Retina (tissue), 1 donor: ENCODE measurements around the gene LTBP4.
A peak's percentile ranks its signal among the peaks of the same experiment; 100 is the strongest.

ENCODE experiments used
- DNase-seq: peaks from one replicate; pipeline ENCODE4 v3.0.0-alpha.2; 2016

LTBP4 gene

DNA sequence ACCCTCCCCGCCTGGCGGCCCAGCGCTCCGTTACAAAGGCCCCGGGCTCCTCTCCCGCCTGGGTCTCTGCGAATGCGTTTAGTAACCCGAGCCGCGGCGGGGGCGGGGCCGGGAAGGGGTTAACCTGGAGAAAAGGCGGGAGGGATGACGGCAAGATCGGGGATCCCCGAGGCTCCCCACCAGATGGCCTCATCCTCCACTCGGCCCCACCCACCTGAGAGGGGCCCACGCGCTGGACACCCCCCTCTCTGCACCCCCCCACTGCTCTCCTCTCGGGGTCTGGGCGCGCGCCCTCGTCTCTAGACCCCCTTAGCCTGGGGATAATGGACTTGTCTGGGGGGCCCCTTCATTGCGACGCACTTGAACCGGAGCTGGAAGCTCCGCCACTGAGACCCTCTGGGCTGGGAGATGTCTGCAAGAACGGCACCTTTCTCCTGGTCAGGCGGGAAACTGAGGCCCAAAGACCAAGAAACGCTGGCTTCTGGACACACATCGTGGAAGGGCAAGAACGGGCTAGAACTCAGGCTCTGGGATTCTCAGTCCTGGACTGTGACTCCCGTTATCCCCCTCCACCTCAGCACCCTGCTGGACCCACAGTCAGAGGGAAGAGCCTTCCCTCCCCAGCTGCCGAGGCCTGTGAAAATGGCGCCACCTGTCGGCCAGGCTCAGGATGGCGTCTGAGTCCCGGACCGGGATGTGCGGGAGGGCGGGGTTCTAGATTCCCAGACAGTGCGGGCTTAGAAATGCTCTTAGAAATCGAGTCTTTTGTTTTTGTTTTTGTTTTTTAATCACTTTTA is 2.9 kb upstream of the LTBP4 start:
- DNase-seq, result peak; percentile 96

DNA sequence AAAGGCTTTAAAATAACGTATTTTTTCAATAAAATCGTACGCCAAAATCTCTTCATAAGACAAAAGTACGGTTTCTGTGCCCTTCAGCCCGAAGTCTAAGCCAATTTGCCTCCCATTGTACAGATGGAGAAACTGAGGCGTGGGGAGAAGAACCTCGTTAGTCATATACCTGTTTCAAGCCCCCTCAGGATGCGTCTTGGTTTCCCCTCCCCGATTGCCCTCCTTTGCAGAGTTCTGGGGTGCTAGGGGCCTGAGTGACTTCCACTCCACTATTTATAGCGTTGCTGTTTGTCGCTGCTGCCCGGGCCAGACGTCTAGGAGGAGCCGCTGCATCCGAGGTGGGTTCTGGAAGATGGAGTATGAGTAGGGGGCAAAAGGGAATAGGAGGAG is 2.3 kb upstream of the LTBP4 start:
- no peak for DNase-seq

DNA sequence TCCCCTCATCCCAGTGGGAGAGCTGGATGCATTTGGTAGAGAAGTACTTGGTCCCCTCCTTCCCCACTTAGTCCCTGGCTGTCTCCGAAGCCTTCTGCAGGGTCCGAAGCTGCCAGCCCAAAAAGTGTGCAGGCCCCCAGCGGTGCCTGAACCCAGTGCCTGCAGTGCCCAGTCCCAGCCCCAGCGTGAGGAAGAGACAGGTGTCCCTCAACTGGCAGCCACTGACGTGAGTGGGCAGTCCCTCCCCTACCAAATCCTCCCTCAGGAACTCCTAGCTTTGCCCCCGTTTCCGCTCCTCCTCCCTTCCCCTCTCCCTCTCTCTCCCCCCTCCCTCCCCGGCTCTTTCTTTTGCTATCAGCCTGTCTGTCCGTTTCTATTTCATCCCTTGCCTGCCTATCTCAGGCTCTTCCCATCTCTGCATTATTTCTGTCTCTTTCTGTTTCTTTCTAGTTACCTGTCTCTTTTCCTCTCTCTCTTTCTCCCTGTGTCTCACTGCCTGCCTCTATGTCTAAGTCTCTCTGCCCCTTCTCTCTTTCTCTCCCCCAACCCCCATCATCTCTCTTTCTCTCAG is 1.8 kb upstream of the LTBP4 start:
- no peak for DNase-seq

DNA sequence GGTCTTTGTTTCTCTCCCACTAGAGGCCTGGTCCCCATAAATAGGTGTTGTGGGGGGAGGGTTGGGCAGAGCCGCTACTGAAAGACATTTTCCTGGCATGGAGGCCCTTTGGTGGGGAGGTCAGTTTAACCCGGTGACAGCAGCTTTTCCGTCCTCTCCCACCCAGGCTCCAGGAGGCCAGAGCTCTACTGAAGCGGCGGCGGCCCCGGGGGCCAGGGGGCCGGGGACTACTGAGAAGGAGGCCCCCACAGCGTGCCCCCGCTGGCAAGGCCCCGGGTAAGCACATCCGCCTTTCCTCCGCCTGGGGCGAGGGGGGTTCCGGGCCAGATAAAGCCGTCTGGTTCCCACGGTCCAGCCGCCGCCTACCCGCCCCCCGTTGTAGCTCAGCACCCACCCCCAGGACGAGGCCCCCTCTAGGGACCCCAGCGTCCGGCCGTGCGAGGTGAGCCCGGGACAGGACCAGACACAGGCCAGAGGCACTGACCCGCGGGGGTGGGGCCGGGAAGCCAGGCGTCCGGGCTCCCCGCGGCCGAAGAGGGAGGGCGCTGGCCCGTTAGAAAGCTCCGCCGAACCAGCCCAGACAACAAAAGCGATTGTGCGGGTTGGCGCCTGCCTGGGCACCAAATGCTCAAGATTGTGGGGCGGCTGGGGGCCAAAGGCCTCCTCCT is 1.1 kb upstream of the LTBP4 start:
- peak; percentile 24 for DNase-seq

DNA sequence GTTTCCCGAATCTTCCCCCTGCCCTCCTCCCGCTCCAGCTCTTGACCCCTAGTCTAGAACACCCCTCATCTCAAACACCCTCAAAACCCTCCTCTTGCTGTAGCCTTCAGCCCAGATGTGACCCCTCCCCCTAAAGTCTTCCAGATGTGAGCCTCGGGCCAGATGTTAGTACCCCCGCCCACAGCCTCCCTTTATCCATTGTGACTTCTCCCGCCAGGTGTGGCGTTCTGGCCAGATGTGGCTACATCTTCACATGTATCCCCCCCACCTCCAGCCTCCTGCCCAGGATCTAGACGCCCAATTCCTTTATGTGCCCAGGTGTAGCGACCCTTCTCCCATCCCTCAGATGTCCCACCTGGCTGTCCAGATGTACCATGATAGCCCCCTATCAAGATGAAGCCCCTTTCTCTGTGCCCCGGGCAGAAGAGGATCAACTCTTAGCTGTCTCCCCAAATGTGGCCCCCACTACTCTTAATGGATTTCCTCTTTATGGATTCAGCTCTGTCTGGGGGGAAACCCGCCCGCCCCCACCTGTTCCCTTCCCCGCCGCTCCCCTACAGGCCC is 517 bp upstream of the LTBP4 start:
- no peak for DNase-seq

DNA sequence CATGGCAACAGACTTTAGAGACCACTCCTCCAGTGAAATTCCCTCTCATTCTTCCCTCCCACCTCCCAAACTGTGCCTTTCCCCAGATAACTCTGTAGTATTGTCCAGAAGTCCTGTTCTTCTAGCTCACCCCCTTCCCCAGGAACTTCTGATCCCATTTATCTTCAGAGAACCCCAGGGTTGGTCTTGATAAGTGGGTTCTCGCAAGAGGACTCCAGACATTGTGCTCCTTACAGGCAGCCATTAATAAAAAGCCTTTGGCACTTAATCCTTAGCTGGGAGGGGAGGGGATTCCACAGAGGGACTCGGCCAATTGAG is 1.9 kb downstream of the LTBP4 start:
- DNase-seq, result no peak

DNA sequence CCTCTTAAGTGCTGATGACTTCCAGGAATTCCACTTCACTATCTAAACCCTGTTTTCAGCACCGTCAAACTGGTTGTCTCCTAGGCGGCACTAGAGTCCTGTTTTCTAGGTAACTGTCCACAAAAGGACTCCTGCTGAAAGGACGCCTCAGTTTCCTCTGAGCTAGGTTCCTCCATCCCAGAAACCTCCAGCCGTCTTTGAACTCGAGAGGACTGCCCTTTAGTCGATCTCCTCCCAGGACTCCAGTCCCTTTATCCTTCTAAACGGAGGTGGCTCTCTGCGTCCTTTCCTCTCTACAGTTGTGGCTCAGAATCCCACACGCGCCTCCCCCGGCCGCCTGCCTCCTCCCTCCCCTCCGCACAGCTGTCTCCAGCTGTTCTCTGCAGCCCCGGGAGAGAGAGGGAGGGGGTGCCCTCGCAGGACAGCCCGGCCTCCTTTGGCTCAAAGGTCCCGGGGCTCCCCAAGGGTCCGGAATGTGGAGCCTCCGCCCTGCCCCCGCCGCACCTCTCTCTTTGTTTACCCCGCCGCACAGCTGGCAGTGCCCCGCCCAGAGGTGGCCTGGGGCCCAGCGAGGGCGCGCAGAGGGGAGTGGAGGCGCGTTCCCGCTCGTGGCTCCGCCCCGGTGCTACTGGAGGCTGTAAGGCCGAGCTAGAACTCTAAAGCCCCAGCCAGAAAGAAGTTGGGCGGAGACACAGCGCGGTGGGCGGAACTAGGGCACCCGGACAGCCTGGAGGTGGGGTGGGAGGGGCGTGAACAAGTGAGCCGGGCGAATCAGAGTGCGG is 2.4 kb downstream of the LTBP4 start:
- DNase-seq, result peak; percentile 89

DNA sequence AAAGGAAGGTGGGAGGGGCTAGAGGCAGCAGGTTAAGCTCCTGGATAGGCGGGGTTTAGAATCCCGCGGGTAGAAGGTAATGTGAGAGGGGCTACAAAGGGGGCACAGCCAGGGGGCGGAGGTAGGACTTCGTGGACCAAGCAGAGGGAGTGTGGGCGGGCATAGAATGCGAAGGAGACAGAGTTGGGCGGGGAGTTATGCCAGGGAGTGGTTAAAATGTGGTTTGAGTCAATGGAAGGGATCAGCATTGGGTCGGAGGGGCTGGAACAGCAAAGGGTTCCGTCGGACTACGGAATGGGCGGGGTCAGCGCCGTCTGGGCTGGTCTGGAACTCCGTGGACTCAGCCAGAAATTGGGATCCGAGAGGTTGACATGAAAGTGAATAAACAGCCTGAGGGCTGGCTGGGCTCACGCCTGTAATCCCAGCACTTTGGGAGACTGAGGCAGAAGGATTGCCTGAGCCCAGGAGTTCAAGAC is 3.0 kb downstream of the LTBP4 start:
- no peak for DNase-seq

DNA sequence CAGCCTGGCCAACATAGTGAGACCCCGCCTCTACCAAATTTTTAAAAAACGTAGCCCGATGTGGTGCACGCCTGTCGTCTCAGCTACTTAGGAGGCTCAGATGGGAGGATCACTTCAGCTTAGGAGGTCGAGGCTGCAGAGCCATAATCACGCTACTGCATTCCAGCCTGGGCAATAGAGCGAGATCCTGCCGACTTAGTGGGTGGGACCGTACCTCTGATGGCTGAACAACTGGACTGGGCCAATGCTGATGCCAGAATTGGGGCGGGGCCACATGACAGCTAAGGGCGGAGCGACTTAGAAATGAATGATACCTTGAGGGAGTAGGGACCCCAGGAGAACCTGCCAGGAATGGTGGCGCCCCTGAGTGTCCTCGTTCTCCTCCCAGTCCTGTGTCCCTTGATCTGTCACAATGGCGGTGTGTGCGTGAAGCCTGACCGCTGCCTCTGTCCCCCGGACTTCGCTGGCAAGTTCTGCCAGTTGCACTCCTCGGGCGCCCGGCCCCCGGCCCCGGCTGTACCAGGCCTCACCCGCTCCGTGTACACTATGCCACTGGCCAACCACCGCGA is 3.6 kb downstream of the LTBP4 start:
- DNase-seq, result no peak

DNA sequence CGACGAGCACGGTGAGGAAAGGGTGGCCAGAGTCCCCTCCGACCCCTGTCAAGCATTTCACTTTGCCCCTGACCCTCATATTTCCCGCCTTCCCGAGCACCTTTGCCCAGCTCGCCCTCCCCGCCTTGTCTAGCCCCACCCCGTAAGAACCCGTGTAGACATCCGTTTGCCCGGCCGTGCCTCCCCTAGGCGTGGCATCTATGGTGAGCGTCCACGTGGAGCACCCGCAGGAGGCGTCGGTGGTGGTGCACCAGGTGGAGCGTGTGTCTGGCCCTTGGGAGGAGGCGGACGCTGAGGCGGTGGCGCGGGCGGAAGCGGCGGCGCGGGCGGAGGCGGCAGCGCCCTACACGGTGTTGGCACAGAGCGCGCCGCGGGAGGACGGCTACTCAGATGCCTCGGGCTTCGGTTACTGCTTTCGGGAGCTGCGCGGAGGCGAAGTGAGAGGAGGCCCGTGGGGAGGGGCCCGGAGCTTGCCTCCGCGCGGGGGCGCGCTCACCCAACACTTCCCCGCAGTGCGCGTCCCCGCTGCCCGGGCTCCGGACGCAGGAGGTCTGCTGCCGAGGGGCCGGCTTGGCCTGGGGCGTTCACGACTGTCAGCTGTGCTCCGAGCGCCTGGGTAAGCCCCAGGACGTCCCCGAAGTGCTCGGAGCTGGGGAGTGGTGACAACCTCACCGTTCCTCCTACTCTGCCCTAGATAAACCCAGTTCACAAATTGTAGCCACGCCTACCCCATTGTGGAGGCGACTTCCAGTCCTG is 4.2 kb downstream of the LTBP4 start:
- peak; percentile 75 for DNase-seq

DNA sequence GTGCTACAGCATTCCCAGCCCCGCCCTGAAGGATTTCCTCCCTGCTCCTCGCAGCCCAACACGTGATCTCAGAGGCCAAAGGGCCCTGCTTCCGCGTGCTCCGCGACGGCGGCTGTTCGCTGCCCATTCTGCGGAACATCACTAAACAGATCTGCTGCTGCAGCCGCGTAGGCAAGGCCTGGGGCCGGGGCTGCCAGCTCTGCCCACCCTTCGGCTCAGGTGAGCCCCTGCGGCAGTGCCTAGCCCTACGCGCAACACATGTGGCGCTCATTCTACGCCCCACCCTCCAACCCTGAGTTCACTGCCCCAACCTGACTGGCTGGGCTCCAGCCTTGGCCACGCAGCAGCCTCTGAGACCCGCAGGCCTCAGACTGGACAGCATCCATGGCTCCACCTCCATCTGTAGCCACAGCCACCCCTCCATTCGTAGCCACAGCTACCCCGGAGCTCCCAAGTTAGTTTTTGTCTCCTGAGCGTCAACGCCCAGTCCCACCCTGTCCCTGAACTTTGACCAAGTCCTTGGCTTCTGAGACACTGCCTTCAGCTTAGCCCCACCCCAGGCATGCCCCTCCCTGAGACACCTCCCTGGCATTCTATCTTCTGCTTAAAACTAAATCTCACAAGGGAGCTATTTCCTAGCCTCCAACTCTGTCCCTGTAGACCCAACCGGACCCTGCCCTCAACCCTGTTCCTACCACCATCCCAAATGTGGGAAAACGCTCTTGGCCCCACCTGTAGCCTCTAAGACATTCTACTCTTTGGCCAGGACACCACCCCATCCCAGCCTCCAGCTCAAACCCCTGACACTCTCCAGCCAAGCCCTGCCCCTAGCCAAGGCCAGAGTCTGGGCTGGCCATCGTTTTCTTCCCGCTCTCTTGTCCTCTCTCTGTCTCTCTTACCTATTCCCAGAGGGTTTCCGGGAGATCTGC is 6.4 kb downstream of the LTBP4 start:
- DNase-seq, result no peak

DNA sequence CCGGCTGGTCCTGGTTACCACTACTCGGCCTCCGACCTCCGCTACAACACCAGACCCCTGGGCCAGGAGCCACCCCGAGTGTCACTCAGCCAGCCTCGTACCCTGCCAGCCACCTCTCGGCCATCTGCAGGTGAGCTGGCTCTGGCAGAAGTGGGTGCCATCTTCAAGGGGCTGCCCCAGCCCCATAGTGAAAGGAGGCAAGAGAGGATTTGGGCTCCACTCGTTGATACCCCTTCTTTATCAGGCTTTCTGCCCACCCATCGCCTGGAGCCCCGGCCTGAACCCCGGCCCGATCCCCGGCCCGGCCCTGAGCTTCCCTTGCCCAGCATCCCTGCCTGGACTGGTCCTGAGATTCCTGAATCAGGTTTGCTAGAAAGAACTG is 7.1 kb downstream of the LTBP4 start:
- DNase-seq, result no peak

DNA sequence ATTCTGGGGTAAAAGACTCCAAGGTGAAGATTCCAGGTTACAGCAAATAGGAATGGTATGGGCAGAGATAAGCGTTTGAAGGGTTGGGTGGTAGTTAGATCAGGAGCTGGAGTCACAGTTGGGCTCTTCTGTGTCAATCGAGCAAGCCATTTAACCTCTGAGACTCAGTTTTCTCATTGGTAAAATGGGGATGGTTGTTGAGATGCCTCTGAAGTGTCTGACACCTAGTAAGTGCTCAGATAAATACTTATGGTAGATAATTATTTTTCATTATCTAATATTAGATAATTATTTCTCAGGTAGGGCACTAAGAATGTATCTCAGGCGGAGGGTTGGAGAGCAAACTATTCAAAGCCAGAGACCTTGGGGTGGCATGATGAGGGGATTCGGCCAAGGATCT is 7.8 kb downstream of the LTBP4 start:
- no peak for DNase-seq

DNA sequence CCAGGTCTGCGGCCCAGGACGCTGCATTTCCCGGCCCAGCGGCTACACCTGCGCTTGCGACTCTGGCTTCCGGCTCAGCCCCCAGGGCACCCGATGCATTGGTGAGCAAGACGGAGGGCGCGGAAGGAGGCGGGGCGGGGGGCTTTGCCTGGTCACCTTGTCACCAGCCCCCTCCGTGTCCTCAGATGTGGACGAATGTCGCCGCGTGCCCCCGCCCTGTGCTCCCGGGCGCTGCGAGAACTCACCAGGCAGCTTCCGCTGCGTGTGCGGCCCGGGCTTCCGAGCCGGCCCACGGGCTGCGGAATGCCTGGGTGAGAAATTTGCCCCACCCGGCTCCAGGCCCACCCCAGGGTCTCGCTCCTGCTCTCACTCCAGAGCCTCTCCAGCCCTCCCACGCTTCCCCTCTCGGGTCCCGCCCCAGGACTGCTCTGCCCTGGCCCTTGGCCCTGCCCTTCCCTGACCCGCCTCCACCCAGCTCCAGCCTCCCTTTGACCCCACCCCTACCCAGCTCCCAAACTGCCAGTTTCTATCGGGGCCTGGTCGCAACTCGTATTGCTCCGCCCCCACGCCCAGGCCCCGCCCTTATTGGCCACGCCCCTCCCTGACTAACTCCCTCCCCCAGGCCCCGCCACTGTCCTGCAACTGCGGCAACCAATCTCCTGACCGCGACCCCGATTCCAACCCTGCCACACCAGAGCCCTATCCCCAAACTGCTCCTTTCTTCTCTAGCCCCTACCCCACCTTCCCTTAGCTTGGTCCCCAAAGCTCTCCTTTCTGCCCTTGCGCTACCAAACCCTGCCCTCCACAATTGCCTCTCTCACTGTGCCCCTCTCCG is 8.6 kb downstream of the LTBP4 start:
- peak; percentile 67 for DNase-seq

DNA sequence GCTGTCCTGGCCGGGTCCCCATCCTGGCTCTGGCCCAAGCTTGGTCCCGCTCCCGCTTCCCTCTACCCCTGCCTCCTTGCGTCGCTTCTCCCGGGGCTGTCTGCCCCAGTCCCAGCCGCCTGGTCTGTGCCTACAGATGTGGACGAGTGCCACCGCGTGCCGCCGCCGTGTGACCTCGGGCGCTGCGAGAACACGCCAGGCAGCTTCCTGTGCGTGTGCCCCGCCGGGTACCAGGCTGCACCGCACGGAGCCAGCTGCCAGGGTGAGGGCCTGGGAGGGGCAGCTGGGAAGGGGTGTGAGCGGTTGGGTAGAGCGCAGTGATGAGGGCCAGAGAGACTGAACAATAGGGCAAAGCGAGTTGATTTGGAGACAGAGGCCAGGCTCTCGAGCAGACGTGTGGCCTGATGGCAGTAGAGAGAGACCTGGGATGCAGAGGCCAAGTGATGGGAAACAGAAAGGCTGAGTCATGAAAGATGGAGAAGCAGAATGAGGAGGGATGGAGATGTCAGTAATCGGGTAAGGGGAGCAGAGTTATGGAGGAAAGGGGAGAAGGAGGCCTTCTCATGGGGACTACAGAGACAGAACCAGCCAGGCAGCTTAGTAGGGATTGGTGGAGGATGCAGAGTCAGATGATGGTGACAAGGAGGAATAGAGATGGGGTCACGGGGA is 9.4 kb downstream of the LTBP4 start:
- no peak for DNase-seq

DNA sequence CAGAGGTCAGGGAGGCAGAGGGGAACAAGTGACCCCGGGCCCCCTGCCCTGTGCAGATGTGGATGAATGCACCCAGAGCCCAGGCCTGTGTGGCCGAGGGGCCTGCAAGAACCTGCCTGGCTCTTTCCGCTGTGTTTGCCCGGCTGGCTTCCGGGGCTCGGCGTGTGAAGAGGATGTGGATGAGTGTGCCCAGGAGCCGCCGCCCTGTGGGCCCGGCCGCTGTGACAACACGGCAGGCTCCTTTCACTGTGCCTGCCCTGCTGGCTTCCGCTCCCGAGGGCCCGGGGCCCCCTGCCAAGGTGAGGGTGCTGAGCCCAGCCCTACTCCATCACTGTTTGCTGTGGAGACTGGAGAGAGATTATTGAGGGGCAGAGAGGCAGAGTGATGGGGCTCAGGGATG is 9.9 kb downstream of the LTBP4 start:
- DNase-seq, result no peak

DNA sequence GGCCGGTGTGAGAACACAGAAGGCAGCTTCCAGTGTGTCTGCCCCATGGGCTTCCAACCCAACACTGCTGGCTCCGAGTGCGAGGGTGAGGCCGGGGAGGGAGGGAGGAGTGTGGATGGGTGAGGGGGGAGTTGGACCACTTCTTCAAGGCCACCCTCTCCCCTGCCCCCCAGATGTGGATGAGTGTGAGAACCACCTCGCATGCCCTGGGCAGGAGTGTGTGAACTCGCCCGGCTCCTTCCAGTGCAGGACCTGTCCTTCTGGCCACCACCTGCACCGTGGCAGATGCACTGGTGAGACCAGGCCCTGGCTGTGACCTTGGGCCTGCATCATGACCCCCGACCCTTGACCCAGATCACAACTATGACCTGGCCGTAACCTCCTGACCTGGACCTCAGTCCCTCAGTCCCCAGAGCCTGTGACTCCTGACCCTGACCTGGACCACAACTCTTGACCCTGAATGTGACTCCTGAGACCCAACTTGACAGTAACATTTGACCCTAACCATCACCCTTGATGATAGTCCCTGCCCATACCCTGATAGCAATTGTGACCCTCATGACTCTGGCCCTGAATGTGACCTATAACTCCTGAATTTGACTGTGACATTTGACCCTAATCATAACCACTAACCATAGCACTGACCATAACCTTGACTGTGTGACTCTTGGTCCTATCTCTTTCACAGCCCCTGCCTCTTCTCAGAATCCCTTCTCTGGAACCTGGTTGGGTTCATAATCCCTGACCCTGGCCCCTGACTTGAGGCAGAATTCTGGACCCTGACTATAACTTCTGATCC is 10.9 kb downstream of the LTBP4 start:
- no peak for DNase-seq
